ENCODE data around the gene TMCC1.
"Not testable (repeated sequence)": the region's sequence is repeated elsewhere in the genome, so short reads cannot be mapped to it uniquely, and the experiment has no call there.

TMCC1 gene

DNA sequence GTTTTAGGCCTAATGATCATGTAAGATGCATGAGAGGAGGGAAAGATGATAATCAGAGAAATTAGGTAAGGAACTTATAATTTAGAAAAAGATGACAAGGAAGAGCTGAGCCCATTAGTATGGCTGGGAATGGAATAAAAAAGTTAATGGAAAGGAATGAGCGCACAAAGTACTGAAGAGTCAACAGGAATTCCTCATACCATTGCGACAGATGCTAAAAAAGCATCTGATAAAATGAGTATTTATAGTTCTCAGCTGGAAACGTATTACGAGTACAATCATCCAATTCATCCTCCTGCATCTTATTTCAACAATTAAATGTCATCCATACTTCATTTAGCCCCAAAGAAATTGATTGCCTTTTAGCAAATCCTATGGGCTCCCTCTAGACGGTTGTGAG, 58.9 kb downstream of the TMCC1 start:
- DNase-seq, result no peak

DNA sequence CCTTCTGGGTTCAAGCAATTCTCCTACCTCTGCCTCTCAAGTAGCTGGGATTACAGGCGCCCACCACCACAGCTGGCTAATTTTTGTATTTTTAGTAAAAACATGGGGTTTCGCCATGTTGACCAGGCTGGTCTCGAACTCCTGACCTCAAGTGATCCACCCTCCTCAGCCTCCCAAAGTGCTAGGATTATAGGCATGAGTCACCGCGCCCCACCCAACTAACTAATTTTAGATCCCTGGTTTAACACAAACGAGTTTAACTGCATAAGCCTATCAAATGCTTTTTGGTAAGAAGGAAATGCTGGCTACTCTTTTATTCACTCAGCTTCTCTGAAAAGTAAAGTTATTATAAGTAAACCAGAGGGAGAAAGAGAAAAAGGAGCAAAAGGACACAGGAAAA, 61.6 kb downstream of the TMCC1 start:
- DNase-seq, result not testable (repeated sequence)

GRCh38 chr3:129831503-129831902, 62.0 kb downstream of the TMCC1 start:
- DNase-seq, result no peak

DNA sequence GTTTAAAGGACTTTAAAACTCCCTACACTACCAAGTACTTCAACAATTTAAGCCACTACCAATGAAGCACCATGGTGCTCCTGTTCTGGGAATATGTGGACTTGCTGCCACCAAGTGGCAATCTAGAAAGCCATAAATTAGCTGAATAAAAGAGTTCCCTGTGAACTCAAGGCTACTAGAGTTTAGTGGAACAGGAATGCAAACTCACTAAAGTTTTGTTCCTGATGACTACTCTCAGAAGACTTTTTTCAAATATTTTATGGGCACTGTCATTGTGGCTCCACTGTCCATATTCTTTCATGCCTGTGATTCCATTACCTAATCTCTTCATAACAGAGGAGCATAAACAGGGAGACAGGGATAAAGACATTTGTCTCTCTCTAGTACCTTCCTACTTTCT, 63.9 kb downstream of the TMCC1 start:
- no peak for DNase-seq

GRCh38 chr3:129827765-129828164, 65.7 kb downstream of the TMCC1 start:
- DNase-seq, result no peak

DNA sequence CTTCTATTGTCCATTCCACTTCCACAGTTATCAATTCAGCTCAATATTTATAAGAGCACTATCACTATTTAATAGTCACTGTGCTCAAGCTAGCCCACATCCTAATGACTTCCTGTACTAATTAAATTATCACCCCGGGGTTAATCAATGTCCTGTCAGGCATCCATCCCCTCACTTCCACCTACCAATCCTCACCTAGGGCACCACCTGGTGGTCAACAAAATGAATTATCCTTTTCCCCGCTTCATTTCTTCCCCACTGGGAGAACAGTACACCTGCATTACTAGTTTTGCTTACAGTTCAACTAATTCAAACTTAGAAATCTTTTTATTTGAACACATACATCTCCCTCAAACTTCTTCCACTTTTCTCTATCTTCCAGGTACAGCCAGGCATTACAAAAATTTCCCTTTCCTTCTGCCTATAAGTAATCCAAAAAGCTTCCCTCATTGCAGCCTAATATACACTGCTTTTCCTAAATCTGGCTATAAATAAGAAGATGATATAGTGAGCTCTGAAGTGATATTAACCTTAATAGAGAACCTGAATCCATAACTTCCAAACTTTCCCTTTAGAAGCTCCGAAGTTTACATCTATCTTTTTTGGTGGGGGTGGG, 68.5 kb downstream of the TMCC1 start:
- no peak for DNase-seq

DNA sequence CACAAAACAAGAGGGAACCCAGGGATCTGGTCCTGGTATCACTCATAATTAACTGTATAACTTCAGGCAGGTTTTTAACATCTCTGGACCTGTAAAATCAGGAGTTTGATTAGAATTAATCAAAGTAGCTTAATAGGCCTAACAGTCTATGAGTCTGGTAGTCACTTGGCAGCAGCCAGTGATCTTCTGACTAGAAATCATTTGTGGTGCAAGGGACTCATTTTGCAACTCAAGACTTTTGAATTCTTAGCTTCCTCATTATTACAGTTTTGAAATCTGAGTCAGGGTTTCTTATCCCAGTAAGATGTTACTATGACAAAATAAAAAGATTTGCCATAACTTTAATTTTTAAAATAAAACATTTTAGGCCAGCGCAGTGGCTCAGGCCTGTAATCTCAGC, 70.8 kb downstream of the TMCC1 start:
- no peak for DNase-seq

DNA sequence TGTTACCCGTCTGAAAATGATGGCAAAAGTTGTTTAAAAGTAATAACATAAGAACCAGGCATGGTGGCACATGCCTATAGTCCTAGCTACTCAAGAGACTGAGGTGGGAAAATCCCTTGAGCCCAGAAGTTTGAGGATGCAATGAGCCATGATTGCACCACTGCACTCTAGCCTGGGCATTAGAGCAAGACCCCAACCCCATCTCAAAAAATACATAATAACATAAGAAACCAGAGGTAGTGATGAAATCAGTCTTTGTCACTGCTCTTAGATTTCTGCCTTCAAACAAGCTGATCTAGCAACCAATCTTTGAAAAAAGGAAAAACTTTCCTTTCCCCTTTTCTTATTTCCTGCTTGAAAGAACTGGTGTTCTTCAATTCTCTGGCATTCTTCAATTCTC, 71.3 kb downstream of the TMCC1 start:
- no peak for DNase-seq

- no peak for DNase-seq
These were observed 72.9 kb downstream of the TMCC1 start for GRCh38 chr3:129820587-129820986.

GRCh38 chr3:129812589-129812988, 80.9 kb downstream of the TMCC1 start:
- DNase-seq, result no peak

- no peak for DNase-seq
These were observed 84.2 kb downstream of the TMCC1 start for GRCh38 chr3:129809297-129809696.

DNA sequence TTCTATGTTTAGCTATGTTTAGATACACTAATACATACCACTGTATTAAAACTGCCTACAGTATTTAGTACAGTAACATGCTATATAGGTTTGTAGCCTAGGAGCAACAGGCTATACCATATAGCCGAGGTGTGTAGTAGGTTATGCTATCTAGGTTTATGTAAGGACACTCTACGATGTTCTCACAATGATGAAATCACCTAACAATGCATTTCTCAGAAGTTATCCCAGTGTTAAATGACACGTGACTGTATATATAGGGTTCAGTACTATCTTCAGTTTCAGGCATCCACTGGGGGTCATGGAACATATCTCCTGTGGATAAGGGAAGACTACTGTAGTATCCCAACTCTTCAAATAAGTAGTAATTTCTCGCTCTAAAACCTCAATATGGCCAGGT, 97.4 kb downstream of the TMCC1 start:
- no peak for DNase-seq

GRCh38 chr3:129795186-129796010, 98.1 kb downstream of the TMCC1 start:
- no peak for DNase-seq

DNA sequence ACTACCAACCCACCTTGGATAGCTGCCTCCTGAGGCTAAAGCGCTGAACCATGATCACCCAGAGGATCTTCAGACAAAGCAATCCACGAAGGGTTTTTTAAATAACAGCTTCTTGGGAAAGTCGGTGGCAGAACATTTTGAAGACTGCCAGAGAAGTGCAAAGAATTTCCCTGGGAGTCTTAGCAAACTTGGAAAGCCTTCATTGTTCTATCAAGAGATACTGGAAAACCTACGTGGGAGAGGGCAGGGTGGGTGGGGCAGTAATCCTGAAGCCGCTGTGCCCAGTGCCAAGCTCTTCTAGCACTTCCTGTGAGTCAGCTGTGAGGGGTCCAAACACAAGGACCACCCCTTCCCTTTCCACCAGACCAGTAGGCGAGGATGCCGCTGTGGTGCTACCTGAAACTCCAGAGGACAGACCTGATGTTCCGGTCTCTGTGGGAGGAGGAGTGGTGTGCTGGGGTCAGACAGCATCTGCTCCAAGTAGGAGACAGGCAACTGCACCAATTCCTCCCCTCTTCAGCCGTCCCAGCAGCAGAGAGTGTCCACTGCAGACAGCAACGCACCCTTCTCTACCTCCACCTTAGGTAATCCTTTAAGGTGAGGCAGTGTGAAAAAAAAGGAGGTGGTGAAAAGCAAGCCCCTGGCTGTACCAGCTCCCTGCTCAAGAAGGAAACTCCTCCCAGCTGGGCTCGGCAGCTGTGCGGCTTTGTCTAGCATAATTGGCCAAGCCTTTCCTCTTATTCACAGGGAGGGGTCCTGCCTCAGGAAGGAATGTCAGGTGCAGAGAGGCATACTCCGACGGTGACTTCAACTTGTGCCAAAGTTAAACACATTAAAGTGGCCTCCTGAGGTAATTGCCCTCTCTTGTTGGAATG, 99.0 kb downstream of the TMCC1 start:
- peak; percentile 28 for DNase-seq

DNA sequence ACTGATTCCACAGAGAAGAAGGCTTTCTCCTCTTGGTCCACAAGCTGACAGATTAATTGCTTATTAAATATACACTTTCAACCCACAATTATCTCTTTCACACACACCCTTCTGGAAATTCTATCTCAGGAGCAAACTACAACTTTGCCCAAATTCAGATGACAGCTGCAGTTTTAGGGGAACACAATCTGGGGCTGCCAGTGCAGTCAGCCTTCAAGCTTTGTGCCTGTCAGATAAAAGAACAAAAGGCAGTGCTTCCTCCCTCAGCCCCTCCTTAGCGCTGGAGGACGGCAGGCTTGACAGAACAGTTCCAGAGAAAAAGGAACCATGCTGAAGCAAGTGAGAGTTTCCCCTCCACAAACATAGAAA, 99.6 kb downstream of the TMCC1 start:
- DNase-seq, result no peak

- DNase-seq, result no peak
These were observed 100.2 kb downstream of the TMCC1 start for GRCh38 chr3:129793319-129793718.

DNA sequence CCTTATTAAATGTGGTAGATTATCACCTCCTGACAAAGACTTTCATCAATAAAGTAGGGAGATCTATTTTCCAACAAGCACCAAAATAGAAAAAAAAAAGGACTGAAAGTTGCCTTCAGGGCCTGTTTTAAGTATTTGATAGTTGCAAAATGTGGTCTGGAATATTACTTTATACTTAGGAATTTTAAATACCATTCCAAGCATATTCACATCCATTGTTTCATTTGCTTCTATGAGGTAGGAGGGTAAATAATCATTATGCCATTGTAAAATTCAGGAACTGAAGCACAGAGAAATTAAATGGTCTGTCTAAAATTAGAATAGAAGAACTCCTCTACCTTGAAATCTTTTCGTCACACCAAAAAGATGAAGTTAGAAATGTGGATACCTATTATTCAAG, 110.0 kb downstream of the TMCC1 start:
- no peak for DNase-seq

DNA sequence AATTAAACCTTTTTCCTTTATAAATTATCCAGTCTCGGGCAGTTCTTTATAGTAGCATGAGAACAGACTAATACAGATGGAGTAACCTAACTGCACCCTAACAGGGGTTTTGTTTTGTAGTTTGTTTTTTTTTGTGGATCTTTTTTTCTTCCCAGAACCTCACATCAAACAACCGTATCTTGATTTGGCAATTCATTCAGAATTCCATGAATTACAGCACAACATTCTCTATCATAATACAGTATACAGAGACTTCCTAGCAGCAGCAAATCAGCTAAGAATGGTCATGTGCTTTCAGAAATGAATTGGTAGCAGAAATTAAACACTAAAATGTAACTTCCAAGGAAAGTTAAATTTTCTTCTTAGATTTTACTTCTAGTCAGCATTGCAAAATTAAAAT, 114.6 kb downstream of the TMCC1 start:
- DNase-seq, result no peak

DNA sequence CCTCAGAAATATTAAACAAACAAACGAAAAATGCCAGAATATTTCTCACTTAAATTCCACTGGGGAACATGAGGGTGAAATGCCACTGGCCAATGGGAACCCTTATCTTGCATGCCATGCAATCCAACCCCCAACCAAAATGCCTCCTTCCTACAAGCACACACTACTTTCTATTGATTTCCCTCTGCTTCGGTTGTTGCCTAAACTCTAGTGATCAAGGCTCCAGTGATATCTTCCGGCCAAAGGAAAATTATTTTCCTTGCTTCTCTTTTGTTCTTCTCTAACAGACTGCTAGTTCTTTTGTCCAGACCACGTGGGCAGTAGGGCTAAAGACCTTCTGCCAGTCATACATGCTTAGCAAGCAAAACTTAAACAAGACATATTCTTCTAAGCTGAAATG, 115.7 kb downstream of the TMCC1 start:
- no peak for DNase-seq

GRCh38 chr3:129775870-129776269, 117.6 kb downstream of the TMCC1 start:
- no peak for DNase-seq

DNA sequence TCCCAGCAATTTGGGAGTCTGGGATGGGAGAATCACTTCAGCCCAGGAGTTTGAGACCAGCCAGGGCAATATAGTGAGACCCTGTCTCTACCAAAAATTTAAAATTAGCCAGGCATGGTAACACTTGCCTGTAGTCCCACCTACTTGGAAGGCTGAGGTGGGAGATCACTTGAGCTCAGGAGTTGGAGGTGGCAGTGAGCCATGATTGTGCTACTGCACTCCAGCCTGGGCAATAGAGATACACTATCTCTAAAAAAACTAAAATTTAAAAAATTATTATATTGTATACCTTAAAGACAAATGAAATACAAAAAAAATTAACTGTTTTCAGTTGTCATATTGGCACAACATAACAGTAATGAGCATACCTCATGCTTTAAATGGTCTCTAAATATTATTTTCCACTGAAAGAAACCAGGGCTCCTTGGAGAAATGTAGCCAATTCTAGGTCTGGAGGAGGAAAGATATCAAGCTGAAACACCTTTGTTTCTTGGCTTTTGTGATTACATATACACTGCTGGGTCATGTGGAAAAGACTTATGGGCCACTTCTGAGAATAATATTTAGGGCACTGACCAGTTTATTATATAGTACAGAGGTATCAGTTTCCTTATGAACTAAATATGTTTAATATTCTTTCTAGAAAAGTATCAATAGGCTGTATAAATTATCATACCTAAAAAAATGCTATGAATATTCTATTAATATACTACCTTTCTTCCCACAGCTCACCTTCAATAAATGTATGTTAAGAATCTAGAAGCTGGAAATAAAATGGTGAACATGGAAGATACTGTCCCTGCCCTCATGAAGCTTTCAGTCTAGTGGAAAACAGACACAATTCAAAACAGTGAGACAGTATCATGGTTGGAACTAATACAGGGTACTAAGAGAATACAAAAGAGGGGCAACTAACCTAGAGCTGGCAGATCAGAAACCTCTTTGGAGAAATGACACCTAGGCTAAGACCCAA, 119.5 kb downstream of the TMCC1 start:
- no peak for DNase-seq

- DNase-seq, result no peak
These were observed 122.9 kb downstream of the TMCC1 start for GRCh38 chr3:129770604-129771003.

DNA sequence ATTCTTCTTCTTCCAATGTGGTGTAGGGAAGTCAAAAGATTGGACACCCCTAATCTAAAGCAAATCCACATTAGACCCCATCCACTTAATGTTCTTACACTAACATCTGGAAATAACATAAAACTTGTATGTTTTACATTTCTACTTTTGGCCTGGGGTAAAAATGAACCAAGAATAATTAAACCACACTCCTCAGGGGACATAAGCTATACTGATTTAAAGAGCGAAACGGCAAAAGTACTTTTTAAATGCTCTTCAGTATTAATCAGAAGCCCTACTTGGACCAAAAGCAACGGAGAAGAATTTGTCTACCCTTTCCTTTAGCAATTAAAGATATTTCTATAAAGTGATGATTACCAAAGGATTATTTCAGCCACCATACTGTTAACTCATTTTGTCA, 123.9 kb downstream of the TMCC1 start:
- DNase-seq, result no peak

All from NCI-H187 treated with DMSO at 0.1 percent for 48 hours (cell line).